ENCODE measurements around the gene TARS1. TPM values are rescaled to one million over a fixed set of nuclear protein-coding genes. Genes with fewer than 3 reads are reported as not detected.
A peak's percentile ranks its signal among the peaks of the same experiment; 100 is the strongest.

Gene TARS1
- total and polyA plus RNA-seq, 2 of the 13 experiments (the other 11 are each of a cell fraction or from before 2014, with no cell fraction given) = 77.0 to 184 TPM

DNA sequence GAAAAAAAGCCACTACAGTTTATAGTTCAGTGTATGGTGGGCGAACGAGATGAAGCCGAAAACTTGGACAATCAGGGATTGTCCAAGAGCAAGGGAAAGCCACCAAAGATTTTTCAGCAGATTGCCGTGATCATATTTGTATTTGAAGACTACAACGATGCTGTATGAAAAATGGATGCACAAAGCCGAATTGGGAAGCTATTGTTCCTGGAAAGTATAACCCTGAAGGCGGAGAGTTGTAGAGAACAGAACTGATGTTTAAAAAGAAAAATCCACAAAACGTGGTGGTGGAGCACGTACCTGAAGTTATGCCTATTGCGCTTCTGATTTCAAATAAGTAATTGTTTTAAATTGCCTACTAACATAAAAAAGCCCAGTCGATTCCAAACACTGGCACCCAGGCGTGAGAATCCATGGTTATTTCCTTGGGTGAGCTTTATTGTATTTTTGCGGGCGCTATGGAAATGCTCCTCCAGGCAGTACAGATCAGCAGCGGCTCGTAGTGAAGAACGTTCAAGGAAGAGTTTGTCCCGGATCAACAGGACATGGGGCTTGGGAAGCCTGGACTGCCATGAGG is 772 bp upstream of the TARS1 start:
- H3K4me2 ChIP-seq (ENCODE audit: low read depth, low read length) = peak overlapping the region; percentile 93
- FAIRE-seq (no peak), ATAC-seq (peak; percentile 4; the same call in 2 of the 3 replicates), DNase-seq (ENCODE audit: low spot score) (peak; percentile 8)
- POLR2A ChIA-PET = interaction anchor here (0.9 to 1.6 kb wide), 4 partner anchors 9 to 568 kb away, joined by 3 to 9 read pairs (median 6); partner anchors contain the start of gene AMACR
- H3K27me3 ChIP-seq (ENCODE audit: control insufficient read depth in 1 of 2, insufficient read depth in 2 of 2, low read length in 2 of 2) = no peaks in the 10 kb centered on the region; a peak in 1 of 5 replicates
- peak overlapping the region; percentile 80 for H3K27ac ChIP-seq (ENCODE audit: extremely low read length, insufficient read depth, low read length)
- H2AFZ ChIP-seq (ENCODE audit: low read length) = no peak overlapping the region
- no peaks in the 10 kb centered on the region; a peak in 1 of 5 replicates for H3K36me3 ChIP-seq (replicated peaks in 1 of 2; ENCODE audit: control insufficient read depth in 1 of 2, insufficient read depth in 2 of 2, low read length in 2 of 2)
- WGBS (ENCODE audit: low lambda C conversion rate) = under 1% methylated on average over 18 of the region's 18 CpGs
- H4K20me1 ChIP-seq (ENCODE audit: insufficient read depth, low read length) = peaks cover 30% of the 10 kb centered on the region
- peaks cover 54% of the 10 kb centered on the region for H3K79me2 ChIP-seq (ENCODE audit: insufficient read depth, low read length)
- H3K4me3 ChIP-seq (replicated peaks in 1 of 3; ENCODE audit: insufficient read depth in 1 of 3, low read depth in 2 of 3, low read length in 3 of 3) = peak overlapping the region; percentile 84 to 96 (median 91)
- peak overlapping the region; percentile 93 for H3K9ac ChIP-seq (ENCODE audit: insufficient read depth, low read depth, low read length)
- no peaks in the 10 kb centered on the region for H3K9me3 ChIP-seq (ENCODE audit: low read length)
- in situ Hi-C loops (cut with HindIII; ENCODE audit: extremely low pct_ligation_motif_present, low pct_unique_long_range_greater_than_20kb) = loop anchor here (5.0 kb wide), 1 partner anchor 497 kb away; the partner anchor contains the start of gene RXFP3
- intact Hi-C loops (cut with micrococcal nuclease; ENCODE audit: unreplicated experiment) = loop anchor here (2.0 to 5.0 kb wide), 2 partner anchors 37 to 143 kb away; no protein-coding TSS in a partner anchor
- CTCF ChIA-PET (ENCODE audit: low intra/inter-chr PET ratio, low total read pairs) = no interaction called here
- H3K4me1 ChIP-seq (ENCODE audit: insufficient read depth, low read length) = peaks cover 37% of the 10 kb centered on the region
- BruUV-seq (replicated peaks) = TSS peak; percentile 67
- TF ChIP-seq ZBTB42 (CRISPR knock-in tag; IDR thresholded peaks at IDR 0.05) (no peak), KLF13 (CRISPR knock-in tag; IDR thresholded peaks at IDR 0.05) (no peak), KLF15 (CRISPR knock-in tag; IDR thresholded peaks at IDR 0.05; ENCODE audit: borderline replicate concordance) (no peak), NFRKB (IDR thresholded peaks at IDR 0.05) (no peak), ZNF607 (CRISPR knock-in tag; IDR thresholded peaks at IDR 0.05; ENCODE audit: borderline replicate concordance) (peak; percentile 58), RNF2 (conservative IDR thresholded peaks at IDR 0.05; ENCODE audit: low read depth) (0 out of 2 replicates have a peak, but pooled peaks have one; percentile 18), KMT2A (CRISPR knock-in tag; IDR thresholded peaks at IDR 0.05) (no peak), RFXANK (CRISPR knock-in tag; IDR thresholded peaks at IDR 0.05) (no peak), SIN3A (IDR thresholded peaks at IDR 0.05; ENCODE audit: borderline replicate concordance, low read depth, low read length) (no peak), NR3C1 (CRISPR knock-in tag; IDR thresholded peaks at IDR 0.05) (no peak), ZNF382 (CRISPR knock-in tag; IDR thresholded peaks at IDR 0.05; ENCODE audit: borderline replicate concordance) (no peak), SOX13 (IDR thresholded peaks at IDR 0.05) (no peak), SOX13 (CRISPR knock-in tag; conservative IDR thresholded peaks at IDR 0.05 in 1 of 2, IDR thresholded peaks at IDR 0.05 in 1 of 2) (0 out of 4 replicates have a peak, but pooled peaks of 1 of the 2 experiments have one; percentile 4)
- TF ChIP-seq, protein P1, sequence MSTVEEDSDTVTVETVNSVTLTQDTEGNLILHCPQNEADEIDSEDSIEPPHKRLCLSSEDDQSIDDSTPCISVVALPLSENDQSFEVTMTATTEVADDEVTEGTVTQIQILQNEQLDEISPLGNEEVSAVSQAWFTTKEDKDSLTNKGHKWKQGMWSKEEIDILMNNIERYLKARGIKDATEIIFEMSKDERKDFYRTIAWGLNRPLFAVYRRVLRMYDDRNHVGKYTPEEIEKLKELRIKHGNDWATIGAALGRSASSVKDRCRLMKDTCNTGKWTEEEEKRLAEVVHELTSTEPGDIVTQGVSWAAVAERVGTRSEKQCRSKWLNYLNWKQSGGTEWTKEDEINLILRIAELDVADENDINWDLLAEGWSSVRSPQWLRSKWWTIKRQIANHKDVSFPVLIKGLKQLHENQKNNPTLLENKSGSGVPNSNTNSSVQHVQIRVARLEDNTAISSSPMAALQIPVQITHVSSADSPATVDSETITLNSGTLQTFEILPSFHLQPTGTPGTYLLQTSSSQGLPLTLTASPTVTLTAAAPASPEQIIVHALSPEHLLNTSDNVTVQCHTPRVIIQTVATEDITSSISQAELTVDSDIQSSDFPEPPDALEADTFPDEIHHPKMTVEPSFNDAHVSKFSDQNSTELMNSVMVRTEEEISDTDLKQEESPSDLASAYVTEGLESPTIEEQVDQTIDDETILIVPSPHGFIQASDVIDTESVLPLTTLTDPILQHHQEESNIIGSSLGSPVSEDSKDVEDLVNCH (CRISPR knock-in tag; IDR thresholded peaks at IDR 0.05) = 0 out of 2 replicates have a peak, but pooled peaks have one; percentile 56
- TF ChIP-seq, protein P2, sequence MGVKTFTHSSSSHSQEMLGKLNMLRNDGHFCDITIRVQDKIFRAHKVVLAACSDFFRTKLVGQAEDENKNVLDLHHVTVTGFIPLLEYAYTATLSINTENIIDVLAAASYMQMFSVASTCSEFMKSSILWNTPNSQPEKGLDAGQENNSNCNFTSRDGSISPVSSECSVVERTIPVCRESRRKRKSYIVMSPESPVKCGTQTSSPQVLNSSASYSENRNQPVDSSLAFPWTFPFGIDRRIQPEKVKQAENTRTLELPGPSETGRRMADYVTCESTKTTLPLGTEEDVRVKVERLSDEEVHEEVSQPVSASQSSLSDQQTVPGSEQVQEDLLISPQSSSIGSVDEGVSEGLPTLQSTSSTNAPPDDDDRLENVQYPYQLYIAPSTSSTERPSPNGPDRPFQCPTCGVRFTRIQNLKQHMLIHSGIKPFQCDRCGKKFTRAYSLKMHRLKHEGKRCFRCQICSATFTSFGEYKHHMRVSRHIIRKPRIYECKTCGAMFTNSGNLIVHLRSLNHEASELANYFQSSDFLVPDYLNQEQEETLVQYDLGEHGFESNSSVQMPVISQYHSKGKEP (CRISPR knock-in tag; IDR thresholded peaks at IDR 0.05) = no peak
- TF ChIP-seq, protein P3, sequence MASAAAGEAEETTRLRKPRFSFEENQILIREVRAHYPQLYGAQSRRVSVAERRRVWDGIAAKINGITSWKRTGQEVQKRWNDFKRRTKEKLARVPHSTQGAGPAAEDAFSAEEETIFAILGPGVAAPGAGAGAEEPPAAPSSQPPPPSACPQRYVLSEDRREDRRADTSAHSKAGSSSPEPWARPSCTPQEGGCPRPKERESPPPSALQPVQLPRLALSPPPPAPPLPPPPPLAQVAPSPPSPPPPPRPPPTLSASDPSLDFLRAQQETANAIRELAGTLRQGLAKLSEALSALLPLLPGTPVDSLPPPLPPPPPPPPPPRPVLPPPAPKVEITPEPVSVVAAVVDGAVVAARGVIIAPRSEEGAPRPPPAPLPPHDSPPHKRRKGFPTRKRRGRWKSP (CRISPR knock-in tag; IDR thresholded peaks at IDR 0.05) = 0 out of 2 replicates have a peak, but pooled peaks have one; percentile 33
- TF ChIP-seq, protein P4, sequence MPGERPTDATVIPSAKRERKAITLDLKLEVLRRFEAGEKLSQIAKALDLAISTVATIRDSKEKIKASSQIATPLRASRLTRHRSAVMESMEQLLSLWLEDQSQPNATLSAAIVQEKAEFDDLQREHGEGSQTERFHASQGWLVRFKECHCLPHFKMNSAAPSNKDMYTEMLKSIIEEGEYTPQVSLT (CRISPR knock-in tag; IDR thresholded peaks at IDR 0.05; ENCODE audit: borderline replicate concordance, low read depth) = no peak
